Left hindlimb (tissue), 1 donor: ENCODE measurements around the gene RNPEPL1.

ENCODE experiments used
- DNase-seq: peaks from one replicate; pipeline ENCODE4 v3.0.0-alpha.2; 2018

Gene RNPEPL1

DNA sequence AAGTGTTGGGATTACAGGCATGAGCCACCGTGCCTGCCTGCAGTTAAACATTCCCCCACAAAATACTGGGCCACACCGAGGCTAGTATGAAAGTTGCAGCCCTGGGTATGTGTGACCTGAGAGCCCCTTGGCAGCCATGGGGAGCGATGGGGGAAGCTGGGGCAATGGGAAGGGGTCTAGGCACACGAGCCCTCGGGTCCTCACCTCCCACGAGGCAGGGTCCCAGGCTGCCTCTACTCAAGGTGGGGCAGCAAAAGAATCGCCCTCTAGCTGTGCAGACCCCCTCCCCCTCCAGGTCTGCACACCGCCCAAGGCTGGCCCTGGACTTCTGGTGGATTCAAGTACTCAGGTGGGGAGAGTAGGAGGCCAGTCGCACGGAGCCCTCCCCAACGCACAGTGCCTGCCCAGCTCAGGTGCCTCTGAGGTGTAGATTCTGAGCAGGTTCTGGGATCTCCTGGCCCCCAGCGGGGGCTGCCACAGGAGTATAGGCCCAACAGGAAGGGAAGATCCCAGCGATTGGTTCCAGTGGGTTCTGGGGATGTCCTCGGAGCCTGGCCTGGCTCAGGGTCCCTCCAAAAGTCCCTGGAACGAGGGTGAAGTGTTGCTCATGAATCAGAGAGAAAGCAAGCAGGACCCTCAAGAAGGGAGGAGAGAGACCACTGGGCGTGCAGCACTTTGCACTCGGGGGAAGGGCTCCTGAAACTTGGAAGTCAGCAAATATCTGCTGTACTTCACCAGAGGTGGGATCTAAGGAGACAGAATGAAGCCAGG lies 59.6 kb downstream of the RNPEPL1 start:
- peak; percentile 31 for DNase-seq

DNA sequence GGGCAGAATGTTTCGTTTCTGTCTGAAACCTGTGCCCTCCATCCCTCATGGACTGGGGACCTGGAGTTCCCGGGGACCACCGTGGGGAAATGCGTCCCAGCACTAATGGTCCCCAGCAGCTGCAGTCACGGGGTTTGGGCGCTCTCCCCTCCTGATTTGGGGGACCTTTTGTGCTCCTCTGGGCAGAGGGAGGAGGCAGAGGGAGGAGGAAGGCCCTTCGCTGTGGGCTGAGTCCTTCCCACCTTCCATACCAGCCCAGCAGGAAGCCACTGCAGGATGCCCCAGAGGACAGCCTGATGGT lies 60.2 kb downstream of the RNPEPL1 start:
- DNase-seq, result peak; percentile 14

GRCh38 chr2:240628808-240629618 lies 60.7 kb downstream of the RNPEPL1 start:
- peak; percentile 26 for DNase-seq

- DNase-seq, result no peak
Observed at GRCh38 chr2:240629619-240629967, 61.3 kb downstream of the RNPEPL1 start.

DNA sequence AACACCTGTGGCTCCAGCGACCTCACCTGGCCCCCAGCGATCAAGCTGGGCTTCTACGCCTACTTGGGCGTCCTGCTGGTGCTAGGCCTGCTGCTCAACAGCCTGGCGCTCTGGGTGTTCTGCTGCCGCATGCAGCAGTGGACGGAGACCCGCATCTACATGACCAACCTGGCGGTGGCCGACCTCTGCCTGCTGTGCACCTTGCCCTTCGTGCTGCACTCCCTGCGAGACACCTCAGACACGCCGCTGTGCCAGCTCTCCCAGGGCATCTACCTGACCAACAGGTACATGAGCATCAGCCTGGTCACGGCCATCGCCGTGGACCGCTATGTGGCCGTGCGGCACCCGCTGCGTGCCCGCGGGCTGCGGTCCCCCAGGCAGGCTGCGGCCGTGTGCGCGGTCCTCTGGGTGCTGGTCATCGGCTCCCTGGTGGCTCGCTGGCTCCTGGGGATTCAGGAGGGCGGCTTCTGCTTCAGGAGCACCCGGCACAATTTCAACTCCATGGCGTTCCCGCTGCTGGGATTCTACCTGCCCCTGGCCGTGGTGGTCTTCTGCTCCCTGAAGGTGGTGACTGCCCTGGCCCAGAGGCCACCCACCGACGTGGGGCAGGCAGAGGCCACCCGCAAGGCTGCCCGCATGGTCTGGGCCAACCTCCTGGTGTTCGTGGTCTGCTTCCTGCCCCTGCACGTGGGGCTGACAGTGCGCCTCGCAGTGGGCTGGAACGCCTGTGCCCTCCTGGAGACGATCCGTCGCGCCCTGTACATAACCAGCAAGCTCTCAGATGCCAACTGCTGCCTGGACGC lies 61.9 kb downstream of the RNPEPL1 start:
- peak; percentile 11 for DNase-seq
